ENCODE results near the gene SEPTIN5.

SEPTIN5 gene

GRCh38 chr22:19666673-19667593 lies 47.4 kb upstream of the SEPTIN5 start:
- Histone ChIP-seq H3K79me2 (ENCODE audit: insufficient read depth, low read length) (no peaks in the 10 kb centered on the region), H3K27me3 (ENCODE audit: low read length) (no peaks in the 10 kb centered on the region), H2AFZ (ENCODE audit: low read depth, low read length, severe bottlenecking) (no peak overlapping the region), H3K9me2 (replicated peaks; ENCODE audit: insufficient read depth, low read length) (no peaks in the 10 kb centered on the region), H3K27ac (ENCODE audit: low read depth, low read length) (no peak overlapping the region), H3F3A (ENCODE audit: insufficient read depth) (no peaks in the 10 kb centered on the region), H3K4me3 (ENCODE audit: insufficient read depth, low read length, poor library complexity, severe bottlenecking) (no peak overlapping the region), H3K9me3 (ENCODE audit: insufficient read depth, low read length) (no peaks in the 10 kb centered on the region), H3K9ac (ENCODE audit: low read length) (no peak overlapping the region), H3K36me3 (ENCODE audit: low read length) (no peaks in the 10 kb centered on the region), H3K4me2 (ENCODE audit: low read depth, low read length, poor library complexity, severe bottlenecking) (no peak overlapping the region), H4K20me1 (ENCODE audit: low read depth, low read length) (no peaks in the 10 kb centered on the region)
- TF ChIP-seq, protein P1, sequence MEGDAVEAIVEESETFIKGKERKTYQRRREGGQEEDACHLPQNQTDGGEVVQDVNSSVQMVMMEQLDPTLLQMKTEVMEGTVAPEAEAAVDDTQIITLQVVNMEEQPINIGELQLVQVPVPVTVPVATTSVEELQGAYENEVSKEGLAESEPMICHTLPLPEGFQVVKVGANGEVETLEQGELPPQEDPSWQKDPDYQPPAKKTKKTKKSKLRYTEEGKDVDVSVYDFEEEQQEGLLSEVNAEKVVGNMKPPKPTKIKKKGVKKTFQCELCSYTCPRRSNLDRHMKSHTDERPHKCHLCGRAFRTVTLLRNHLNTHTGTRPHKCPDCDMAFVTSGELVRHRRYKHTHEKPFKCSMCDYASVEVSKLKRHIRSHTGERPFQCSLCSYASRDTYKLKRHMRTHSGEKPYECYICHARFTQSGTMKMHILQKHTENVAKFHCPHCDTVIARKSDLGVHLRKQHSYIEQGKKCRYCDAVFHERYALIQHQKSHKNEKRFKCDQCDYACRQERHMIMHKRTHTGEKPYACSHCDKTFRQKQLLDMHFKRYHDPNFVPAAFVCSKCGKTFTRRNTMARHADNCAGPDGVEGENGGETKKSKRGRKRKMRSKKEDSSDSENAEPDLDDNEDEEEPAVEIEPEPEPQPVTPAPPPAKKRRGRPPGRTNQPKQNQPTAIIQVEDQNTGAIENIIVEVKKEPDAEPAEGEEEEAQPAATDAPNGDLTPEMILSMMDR (IDR thresholded peaks at IDR 0.05; ENCODE audit: insufficient read depth, low read length, poor library complexity, severe bottlenecking) = no peak
- no peak for TF ChIP-seq EZH2phosphoT487 (conservative IDR thresholded peaks at IDR 0.05; ENCODE audit: low read length)

- H3K27ac ChIP-seq (ENCODE audit: low read depth, low read length) = no peak overlapping the region
- no peaks in the 10 kb centered on the region for H3K27me3 ChIP-seq (ENCODE audit: low read length)
- no peaks in the 10 kb centered on the region for H4K20me1 ChIP-seq (ENCODE audit: low read depth, low read length)
- H3F3A ChIP-seq (ENCODE audit: insufficient read depth) = no peaks in the 10 kb centered on the region
- no peak overlapping the region for H3K9ac ChIP-seq (ENCODE audit: low read length)
- TF ChIP-seq, protein P1 (IDR thresholded peaks at IDR 0.05; ENCODE audit: insufficient read depth, low read length, poor library complexity, severe bottlenecking) = no peak
- no peak for TF ChIP-seq EZH2phosphoT487 (conservative IDR thresholded peaks at IDR 0.05; ENCODE audit: low read length)
- no peak overlapping the region for H3K4me2 ChIP-seq (ENCODE audit: low read depth, low read length, poor library complexity, severe bottlenecking)
- no peaks in the 10 kb centered on the region for H3K36me3 ChIP-seq (ENCODE audit: low read length)
- no peaks in the 10 kb centered on the region for H3K9me3 ChIP-seq (ENCODE audit: insufficient read depth, low read length)
- no peaks in the 10 kb centered on the region for H3K9me2 ChIP-seq (replicated peaks; ENCODE audit: insufficient read depth, low read length)
- no peak overlapping the region for H2AFZ ChIP-seq (ENCODE audit: low read depth, low read length, severe bottlenecking)
- no peak overlapping the region for H3K4me3 ChIP-seq (ENCODE audit: insufficient read depth, low read length, poor library complexity, severe bottlenecking)
- no peaks in the 10 kb centered on the region for H3K79me2 ChIP-seq (ENCODE audit: insufficient read depth, low read length)
These were observed 46.2 kb upstream of the SEPTIN5 start for GRCh38 chr22:19667872-19668740.

GRCh38 chr22:19668748-19669147 lies 45.6 kb upstream of the SEPTIN5 start:
- H3K36me3 ChIP-seq (ENCODE audit: low read length) = no peaks in the 10 kb centered on the region
- TF ChIP-seq EZH2phosphoT487 (conservative IDR thresholded peaks at IDR 0.05; ENCODE audit: low read length) = no peak
- TF ChIP-seq, protein P1 (IDR thresholded peaks at IDR 0.05; ENCODE audit: insufficient read depth, low read length, poor library complexity, severe bottlenecking) = no peak

More at GRCh38 chr22:19668748-19669147, 45.6 kb upstream of the SEPTIN5 start:
- no peaks in the 10 kb centered on the region for H3K9me2 ChIP-seq (replicated peaks; ENCODE audit: insufficient read depth, low read length)
- H3K4me3 ChIP-seq (ENCODE audit: insufficient read depth, low read length, poor library complexity, severe bottlenecking) = no peak overlapping the region
- H3K9ac ChIP-seq (ENCODE audit: low read length) = no peak overlapping the region
- H2AFZ ChIP-seq (ENCODE audit: low read depth, low read length, severe bottlenecking) = no peak overlapping the region
- no peak overlapping the region for H3K27ac ChIP-seq (ENCODE audit: low read depth, low read length)
- no peaks in the 10 kb centered on the region for H4K20me1 ChIP-seq (ENCODE audit: low read depth, low read length)
- H3K79me2 ChIP-seq (ENCODE audit: insufficient read depth, low read length) = no peaks in the 10 kb centered on the region
- H3K4me2 ChIP-seq (ENCODE audit: low read depth, low read length, poor library complexity, severe bottlenecking) = no peak overlapping the region
- H3K27me3 ChIP-seq (ENCODE audit: low read length) = no peaks in the 10 kb centered on the region
- no peaks in the 10 kb centered on the region for H3K9me3 ChIP-seq (ENCODE audit: insufficient read depth, low read length)
- no peaks in the 10 kb centered on the region for H3F3A ChIP-seq (ENCODE audit: insufficient read depth)

Data from SU-DHL-6 (cell line).